HG02870 (cell line): ENCODE results near the gene RAVER2.
A peak's percentile ranks its signal among the peaks of the same experiment; 100 is the strongest.
"Not testable (repeated sequence)": the region's sequence is repeated elsewhere in the genome, so short reads cannot be mapped to it uniquely, and the experiment has no call there.

Source experiments
- ATAC-seq: cut with Tn5 transposase; IDR thresholded peaks from one replicate; pipeline ENCODE4 v1.9.1; 2021; ENCODE audit warnings: mild to moderate bottlenecking, moderate library complexity; ENCODE audit not compliant: unreplicated experiment

The RAVER2 gene

GRCh38 chr1:64744492-64745180, at the start of gene RAVER2:
Gene RAVER2 (plus strand): TSS chr1:64745075. CDS start chr1:64745173, 98 bp downstream.
- ATAC-seq = peak; percentile 65

- no peak for ATAC-seq
These were observed 48.0 kb upstream of the RAVER2 start for GRCh38 chr1:64696879-64697278.

GRCh38 chr1:64699327-64699726, 45.5 kb upstream of the RAVER2 start:
- no peak for ATAC-seq

- ATAC-seq = no peak
These were observed 43.8 kb upstream of the RAVER2 start for GRCh38 chr1:64701071-64701470.

- no peak for ATAC-seq
These were observed 43.0 kb upstream of the RAVER2 start for GRCh38 chr1:64701886-64702285.

- not testable (repeated sequence) for ATAC-seq
These were observed 42.2 kb upstream of the RAVER2 start for GRCh38 chr1:64702670-64703069.

- ATAC-seq = no peak
These were observed 41.3 kb upstream of the RAVER2 start for GRCh38 chr1:64703600-64703999.

- ATAC-seq = no peak
These were observed 39.3 kb upstream of the RAVER2 start for GRCh38 chr1:64705591-64705990.

GRCh38 chr1:64711266-64711665, 33.6 kb upstream of the RAVER2 start:
- ATAC-seq = no peak

- no peak for ATAC-seq
These were observed 32.8 kb upstream of the RAVER2 start for GRCh38 chr1:64712049-64712448.

GRCh38 chr1:64715186-64715585, 29.7 kb upstream of the RAVER2 start:
- ATAC-seq = no peak

GRCh38 chr1:64721135-64721534, 23.7 kb upstream of the RAVER2 start:
- no peak for ATAC-seq

GRCh38 chr1:64721576-64722145, 23.2 kb upstream of the RAVER2 start:
- ATAC-seq = no peak

- ATAC-seq = no peak
These were observed 17.0 kb upstream of the RAVER2 start for GRCh38 chr1:64727861-64728260.

GRCh38 chr1:64733581-64734286, 11.1 kb upstream of the RAVER2 start:
- no peak for ATAC-seq

GRCh38 chr1:64734287-64734652, 10.6 kb upstream of the RAVER2 start:
- no peak for ATAC-seq

GRCh38 chr1:64740687-64741086, 4.2 kb upstream of the RAVER2 start:
- not testable (repeated sequence) for ATAC-seq

GRCh38 chr1:64743954-64744491, 852 bp upstream of the RAVER2 start:
- no peak for ATAC-seq

GRCh38 chr1:64745181-64745985, 508 bp downstream of the RAVER2 start:
- ATAC-seq = peak; percentile 19

- no peak for ATAC-seq
These were observed 1.4 kb downstream of the RAVER2 start for GRCh38 chr1:64745986-64746940.
